GM18519 (cell line): ENCODE data around the gene R3HDM2.

Source experiments
- ATAC-seq: cut with Tn5 transposase; IDR thresholded peaks from one replicate; pipeline ENCODE4 v1.9.1; 2021; ENCODE audit warnings: mild to moderate bottlenecking, moderate library complexity; ENCODE audit not compliant: unreplicated experiment, low FRiP score

R3HDM2 gene

GRCh38 chr12:57235017-57235727, 195.7 kb downstream of the R3HDM2 start:
- ATAC-seq = no peak

GRCh38 chr12:57234571-57235016, 196.2 kb downstream of the R3HDM2 start:
- no peak for ATAC-seq

- no peak for ATAC-seq
Measured at GRCh38 chr12:57234233-57234570, 196.6 kb downstream of the R3HDM2 start.

- no peak for ATAC-seq
Measured at GRCh38 chr12:57233357-57234232, 197.2 kb downstream of the R3HDM2 start.

- ATAC-seq = no peak
Measured at GRCh38 chr12:57232156-57232756, 198.6 kb downstream of the R3HDM2 start.

- ATAC-seq = no peak
Measured at GRCh38 chr12:57231276-57232021, 199.4 kb downstream of the R3HDM2 start.

- no peak for ATAC-seq
Measured at GRCh38 chr12:57230381-57231155, 200.3 kb downstream of the R3HDM2 start.

- peak; percentile 60 for ATAC-seq
Measured at GRCh38 chr12:57229634-57230380, 201.0 kb downstream of the R3HDM2 start, which contains the start of gene SHMT2. TSS of gene SHMT2 (plus strand) at chr12:57229711. CDS start at chr12:57229779, 68 bp downstream.

- no peak for ATAC-seq
Measured at GRCh38 chr12:57229046-57229633, 201.7 kb downstream of the R3HDM2 start.

- no peak for ATAC-seq
Measured at GRCh38 chr12:57227315-57228115, 203.3 kb downstream of the R3HDM2 start.

GRCh38 chr12:57226588-57227314, 204.1 kb downstream of the R3HDM2 start:
- no peak for ATAC-seq

GRCh38 chr12:57225680-57226210, 205.1 kb downstream of the R3HDM2 start:
- no peak for ATAC-seq

GRCh38 chr12:57224973-57225679, 205.7 kb downstream of the R3HDM2 start:
- no peak for ATAC-seq

GRCh38 chr12:57224278-57224972, 206.4 kb downstream of the R3HDM2 start:
- ATAC-seq = no peak

GRCh38 chr12:57223191-57224165, 207.4 kb downstream of the R3HDM2 start:
- ATAC-seq = no peak
